B cell (primary cell): ENCODE results near the gene HSPA12A. TPM values are rescaled to one million over a fixed set of nuclear protein-coding genes. Genes with fewer than 3 reads are reported as not detected.

ENCODE experiments used
- ATAC-seq: fragments of 200-7000 bp; cut with Tn5 transposase; one replicate; pipeline ENCODE4 v1.10.0; 2021; ENCODE audit warnings: low read depth, mild to moderate bottlenecking, moderate number of reproducible peaks, moderate library complexity
- CTCF ChIA-PET: fragments of 350-600 bp; sonication (Branson Sonifier 250); formaldehyde crosslinking; loops from one replicate; lab custom pipeline; 2021; ENCODE audit warnings: antibody characterized with exemption, inconsistent platforms; lab: Charles Lee
- POLR2A ChIA-PET: fragments of 350-600 bp; sonication (Branson Sonifier 250); formaldehyde crosslinking; loops from one replicate; lab custom pipeline; 2021; ENCODE audit warnings: antibody characterized with exemption; lab: Charles Lee
- DNase-seq: peaks from one replicate; pipeline ENCODE4 v3.0.0; 2013
- H2AFZ ChIP-seq: 2 replicates; pipeline ENCODE4 v1.6.1; 2012; ENCODE audit warnings: mild to moderate bottlenecking, low read depth, low read length; ENCODE audit not compliant: insufficient read depth, poor library complexity, severe bottlenecking
- H3K27ac ChIP-seq, 2 donors: 1 replicate in 1 of 2; 2 replicates in 1 of 2; pipeline ENCODE4 v1.5.1; 2012 to 2013; ENCODE audit warnings: low read length in 2 of 2, mild to moderate bottlenecking in 2 of 2, moderate library complexity in 1 of 2
- H3K27me3 ChIP-seq, 4 experiments: fragments of 200-600 bp in 1 of 4; sonication (generic) in 1 of 4; replicated peaks in 1 of 4; 1 replicate in 2 of 4; 2 replicates in 2 of 4; pipeline versions ENCODE4 v1.6.1 to v1.7.0; 2013 to 2016; ENCODE audit warnings: low read length in 3 of 4, mild to moderate bottlenecking in 2 of 4, mixed read lengths in 1 of 4, moderate library complexity in 1 of 4; ENCODE audit not compliant: insufficient read depth in 4 of 4, control insufficient read depth in 3 of 4; ENCODE audit errors: control extremely low read depth in 1 of 4
- H3K36me3 ChIP-seq, 2 experiments: replicated peaks in 1 of 2; 1 replicate in 1 of 2; 2 replicates in 1 of 2; pipeline versions ENCODE4 v1.6.1 to v1.7.1; 2013; ENCODE audit warnings: low read length in 1 of 2; ENCODE audit not compliant: insufficient read depth in 2 of 2, control insufficient read depth in 1 of 2; ENCODE audit errors: control extremely low read depth in 1 of 2, extremely low read depth in 1 of 2
- H3K4me1 ChIP-seq, 2 donors: fragments of 200-600 bp in 1 of 2; sonication (generic) in 1 of 2; 1 replicate in 1 of 2; 2 replicates in 1 of 2; pipeline versions ENCODE4 v1.5.1 to v1.6.1; 2013 to 2017; ENCODE audit warnings: low read length in 2 of 2; ENCODE audit not compliant: control insufficient read depth in 2 of 2, insufficient read depth in 2 of 2
- H3K4me2 ChIP-seq: replicated peaks from 2 replicates; pipeline ENCODE3; 2012; ENCODE audit warnings: mild to moderate bottlenecking, low read depth, low read length; ENCODE audit not compliant: poor library complexity, severe bottlenecking
- H3K4me3 ChIP-seq, 5 experiments: fragments of 200-600 bp in 1 of 5; sonication (generic) in 1 of 5; 1 replicate in 3 of 5; 2 replicates in 2 of 5; pipeline versions ENCODE4 v1.5.1 to v1.7.0; 2011 to 2016; ENCODE audit warnings: low read length in 4 of 5, mild to moderate bottlenecking in 4 of 5, low read depth in 2 of 5, control low read depth in 1 of 5, moderate library complexity in 1 of 5; ENCODE audit not compliant: insufficient read depth in 1 of 5; ENCODE audit errors: control extremely low read depth in 1 of 5, extremely low read depth in 1 of 5
- H3K79me2 ChIP-seq: fragments of 200-600 bp; sonication (generic); one replicate; pipeline ENCODE4 v1.6.0; 2016; ENCODE audit warnings: low read length; ENCODE audit not compliant: control insufficient read depth, insufficient read depth
- H3K9ac ChIP-seq: fragments of 200-600 bp; sonication (generic); 2 replicates; pipeline ENCODE4 v1.6.1; 2017; ENCODE audit warnings: mild to moderate bottlenecking, low read length, moderate library complexity
- H3K9me3 ChIP-seq, 3 donors: one replicate each; pipeline versions ENCODE4 v1.6.1 to v1.7.1; 2013; ENCODE audit warnings: low read length in 2 of 3; ENCODE audit not compliant: control insufficient read depth in 2 of 3, insufficient read depth in 1 of 3; ENCODE audit errors: control extremely low read depth in 1 of 3
- H4K20me1 ChIP-seq: 2 replicates; pipeline ENCODE4 v1.6.0; 2012; ENCODE audit warnings: mild to moderate bottlenecking, low read length; ENCODE audit not compliant: insufficient read depth, control insufficient read depth, poor library complexity, severe bottlenecking
- H3K27ac Mint-ChIP-seq: one replicate; pipeline ENCODE4 v1.8.0; 2021; ENCODE audit warnings: mixed read lengths
- H3K27me3 Mint-ChIP-seq: one replicate; pipeline ENCODE4 v1.8.0; 2021; ENCODE audit warnings: mixed read lengths
- H3K4me1 Mint-ChIP-seq: one replicate; pipeline ENCODE4 v1.8.0; 2021; ENCODE audit warnings: mixed read lengths
- H3K4me3 Mint-ChIP-seq: one replicate; pipeline ENCODE4 v1.8.0; 2021; ENCODE audit warnings: mixed read lengths
- H3K9me3 Mint-ChIP-seq: one replicate; pipeline ENCODE4 v1.8.0; 2022; ENCODE audit warnings: mixed read lengths; ENCODE audit not compliant: insufficient read depth
- EZH2 ChIP-seq: IDR thresholded peaks from 2 replicates; pipeline ENCODE4 v1.6.1; 2012; ENCODE audit warnings: borderline replicate concordance, low read depth, mild to moderate bottlenecking, moderate library complexity, low read length; ENCODE audit not compliant: insufficient read depth, poor library complexity, severe bottlenecking
- WGBS: methylation state at CpG from one replicate; pipeline ENCODE4 v1.1.5; 2013; ENCODE audit warnings: missing lambda C conversion rate; ENCODE audit not compliant: insufficient coverage; 5-methylcytosine and 5-hydroxymethylcytosine counted together
- intact Hi-C: fragments of 100-400 bp; cut with micrococcal nuclease; formaldehyde crosslinking; loops from one replicate; pipeline ENCODE4 v1.10.0; 2022
- polyA plus RNA-seq: library from polyadenylated mRNA; depleted of rRNA; stranded (reverse); fragments of >200 nt; gene quantifications from 2 replicates; pipeline ENCODE4 v1.2.3, GENCODE V29; 2012
- total RNA-seq, 2 donors: library from RNA; stranded (reverse); fragments of 120-200 nt in 1 of 2; gene quantifications; 1 replicate in 1 of 2; 2 replicates in 1 of 2; pipeline versions ENCODE4 v1.2.3 to v1.2.4, GENCODE V29; 2013 to 2022
- TF ChIP-seq, protein P1 (sequence below): fragments of 200-600 bp; IDR thresholded peaks from one replicate; pipeline ENCODE4 v1.8.0; 2022; ENCODE audit warnings: antibody characterized with exemption, mild to moderate bottlenecking

Gene HSPA12A
- total and polyA plus RNA-seq, 2 donors (not counting 1 experiment from before 2014, with no cell fraction given), result 2.1 to 17.7 TPM

- Histone ChIP-seq H3K9ac (no peak overlapping the region), H3K4me3 (no peak overlapping the region), H3K4me1 (no peaks in the 10 kb centered on the region), H3K9me3 (no peaks in the 10 kb centered on the region), H3K4me2 (no peak overlapping the region), H3K27ac (no peak overlapping the region), H3K27me3 (peaks cover 0 to 4% (median under 1%) of the 10 kb centered on the region in 4 experiments), H3K36me3 (no peaks in the 10 kb centered on the region), H2AFZ (no peak overlapping the region), H4K20me1 (no peaks in the 10 kb centered on the region), H3K79me2 (no peaks in the 10 kb centered on the region)
- DNase-seq (no peak), ATAC-seq (no peak)
- no peaks in the 10 kb centered on the region for H3K9me3 Mint-ChIP-seq
- POLR2A ChIA-PET, result no interaction called here
- no peak overlapping the region for H3K4me3 Mint-ChIP-seq
- 87% methylated on average over 9 of the region's 9 CpGs for WGBS
- intact Hi-C loops, result no loop called here
- TF ChIP-seq, protein P1, sequence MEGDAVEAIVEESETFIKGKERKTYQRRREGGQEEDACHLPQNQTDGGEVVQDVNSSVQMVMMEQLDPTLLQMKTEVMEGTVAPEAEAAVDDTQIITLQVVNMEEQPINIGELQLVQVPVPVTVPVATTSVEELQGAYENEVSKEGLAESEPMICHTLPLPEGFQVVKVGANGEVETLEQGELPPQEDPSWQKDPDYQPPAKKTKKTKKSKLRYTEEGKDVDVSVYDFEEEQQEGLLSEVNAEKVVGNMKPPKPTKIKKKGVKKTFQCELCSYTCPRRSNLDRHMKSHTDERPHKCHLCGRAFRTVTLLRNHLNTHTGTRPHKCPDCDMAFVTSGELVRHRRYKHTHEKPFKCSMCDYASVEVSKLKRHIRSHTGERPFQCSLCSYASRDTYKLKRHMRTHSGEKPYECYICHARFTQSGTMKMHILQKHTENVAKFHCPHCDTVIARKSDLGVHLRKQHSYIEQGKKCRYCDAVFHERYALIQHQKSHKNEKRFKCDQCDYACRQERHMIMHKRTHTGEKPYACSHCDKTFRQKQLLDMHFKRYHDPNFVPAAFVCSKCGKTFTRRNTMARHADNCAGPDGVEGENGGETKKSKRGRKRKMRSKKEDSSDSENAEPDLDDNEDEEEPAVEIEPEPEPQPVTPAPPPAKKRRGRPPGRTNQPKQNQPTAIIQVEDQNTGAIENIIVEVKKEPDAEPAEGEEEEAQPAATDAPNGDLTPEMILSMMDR, result no peak
- TF ChIP-seq EZH2, result no peak
- peaks cover 19% of the 10 kb centered on the region for H3K27me3 Mint-ChIP-seq
- H3K4me1 Mint-ChIP-seq, result no peaks in the 10 kb centered on the region
- no peak overlapping the region for H3K27ac Mint-ChIP-seq
- CTCF ChIA-PET, result no interaction called here
These were observed 115.6 kb downstream of the HSPA12A start for GRCh38 chr10:116626815-116627214.

DNA sequence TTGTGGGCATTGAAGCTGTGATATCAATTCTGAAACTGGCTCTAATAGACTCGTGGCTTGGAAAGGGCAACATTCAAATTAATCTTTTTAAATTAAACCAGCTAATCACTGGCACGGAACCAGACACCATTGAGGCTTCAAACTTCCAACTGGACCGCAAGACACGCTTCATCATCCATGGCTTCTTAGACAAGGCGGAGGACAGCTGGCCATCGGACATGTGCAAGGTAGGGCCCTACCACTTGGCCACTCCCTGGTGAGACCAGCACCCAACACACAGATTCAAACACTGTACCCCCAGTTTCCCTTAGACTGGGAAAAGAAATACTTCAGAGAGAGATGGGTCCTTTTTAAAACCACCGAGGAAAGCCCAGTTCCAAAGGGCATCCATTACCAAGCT lies 116.5 kb downstream of the HSPA12A start:
- Histone ChIP-seq H3K9ac (no peak overlapping the region), H3K4me2 (no peak overlapping the region), H3K9me3 (peaks cover 0 to 3% (median 0%) of the 10 kb centered on the region in 3 donors), H2AFZ (no peak overlapping the region), H3K4me1 (no peaks in the 10 kb centered on the region), H3K27me3 (peaks cover 0 to 4% (median under 1%) of the 10 kb centered on the region in 4 experiments), H3K4me3 (no peak overlapping the region), H4K20me1 (no peaks in the 10 kb centered on the region), H3K27ac (no peak overlapping the region), H3K36me3 (no peaks in the 10 kb centered on the region), H3K79me2 (no peaks in the 10 kb centered on the region)
- ChIA-PET POLR2A (no interaction called here), CTCF (no interaction called here)
- DNase-seq (no peak), ATAC-seq (no peak)
- no peak for TF ChIP-seq EZH2
- TF ChIP-seq, protein P1, result no peak
- H3K4me1 Mint-ChIP-seq, result no peaks in the 10 kb centered on the region
- WGBS, result 90% methylated on average over 4 of the region's 7 CpGs
- no peaks in the 10 kb centered on the region for H3K9me3 Mint-ChIP-seq
- H3K27me3 Mint-ChIP-seq, result peaks cover 19% of the 10 kb centered on the region
- no peak overlapping the region for H3K4me3 Mint-ChIP-seq
- H3K27ac Mint-ChIP-seq, result no peak overlapping the region
- intact Hi-C loops, result no loop called here
